Left kidney (tissue), 8 donors: Measurements from ENCODE around the gene PIGB. TPM values are rescaled to one million over a fixed set of nuclear protein-coding genes. Genes with fewer than 3 reads are reported as not detected.
"Not testable (repeated sequence)": the region's sequence is repeated elsewhere in the genome, so short reads cannot be mapped to it uniquely, and the experiment has no call there.

Experiments used
- DNase-seq: peaks from one replicate; pipeline ENCODE4 v3.0.0-alpha.2; 2013
- long read RNA-seq, 8 donors: transcript quantifications; one replicate each; lab custom pipeline, GENCODE V29; 2026
- polyA plus RNA-seq: library from polyadenylated mRNA; unstranded; fragments of 120-200 nt; gene quantifications from one replicate; pipeline ENCODE4 v1.2.1, GENCODE V29; 2013; ENCODE audit not compliant: insufficient read length

PIGB gene
- 30.8 TPM for polyA plus RNA-seq
- long read RNA-seq, donor 1, partial matches to known transcripts = 0 of 3 reads
- long read RNA-seq, donor 1, other reads (novel, unspliced or antisense) = 0 of 3 reads
- long read RNA-seq, donor 2, partial matches to known transcripts = 30 of 82 reads
- long read RNA-seq, donor 2, other reads (novel, unspliced or antisense) = 49 of 82 reads
- long read RNA-seq, donor 3, partial matches to known transcripts = 92 of 102 reads
- long read RNA-seq, donor 3, other reads (novel, unspliced or antisense) = 5 of 102 reads
- long read RNA-seq, donor 4, partial matches to known transcripts = 0 of 1 reads
- long read RNA-seq, donor 4, other reads (novel, unspliced or antisense) = 0 of 1 reads
- long read RNA-seq, donor 5, partial matches to known transcripts = 0 of 25 reads
- long read RNA-seq, donor 5, other reads (novel, unspliced or antisense) = 21 of 25 reads
- long read RNA-seq, donor 6, partial matches to known transcripts = 62 of 84 reads
- long read RNA-seq, donor 6, other reads (novel, unspliced or antisense) = 20 of 84 reads
- long read RNA-seq, donor 7, partial matches to known transcripts = 70 of 81 reads
- long read RNA-seq, donor 7, other reads (novel, unspliced or antisense) = 7 of 81 reads
- long read RNA-seq, donor 8, partial matches to known transcripts = 0 of 2 reads
- long read RNA-seq, donor 8, other reads (novel, unspliced or antisense) = 0 of 2 reads

DNA sequence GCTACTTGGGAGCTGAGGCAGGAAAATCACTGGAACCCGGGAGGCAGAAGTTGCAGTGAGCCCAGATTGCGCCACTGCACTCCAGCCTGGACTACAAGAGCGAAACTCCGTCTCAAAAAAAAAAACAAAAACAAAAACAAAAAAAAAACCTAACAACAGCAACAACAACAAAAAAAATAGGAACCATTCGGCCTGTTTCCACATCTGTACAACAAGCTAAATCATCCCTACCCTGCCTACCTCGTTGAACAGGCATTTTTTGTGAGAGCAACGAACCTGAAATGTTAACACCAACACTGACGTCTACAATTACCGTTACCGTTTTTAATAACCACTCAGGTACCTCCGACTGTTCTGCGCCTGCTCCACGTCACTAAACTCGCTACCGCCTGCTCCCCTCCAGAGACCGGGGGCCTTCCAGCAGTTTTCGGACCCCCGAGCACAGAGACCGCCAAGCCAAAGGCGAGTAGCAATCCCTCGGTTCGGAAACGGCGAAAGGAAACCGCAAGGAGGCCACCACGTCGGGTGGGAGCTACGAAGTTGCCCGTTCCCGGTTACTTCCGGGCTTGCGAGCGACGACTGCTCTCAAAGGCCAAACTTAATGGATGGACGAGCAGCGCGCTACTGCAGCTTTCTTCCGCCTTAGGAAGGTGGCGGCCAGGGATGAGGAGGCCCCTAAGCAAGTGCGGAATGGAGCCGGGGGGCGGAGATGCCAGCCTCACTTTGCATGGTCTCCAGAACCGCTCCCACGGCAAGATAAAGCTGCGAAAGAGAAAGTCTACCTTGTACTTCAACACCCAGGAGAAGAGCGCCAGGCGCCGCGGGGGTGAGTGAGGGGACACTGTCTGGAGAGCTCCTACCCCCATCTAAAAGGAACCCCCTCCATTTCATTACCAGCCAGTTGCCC, at the start of gene PIGB, which contains the start of gene PIGBOS1:
TSS of gene PIGB (plus strand) at position 635 of the 907 bp plus-strand sequence. CDS start at position 664, 29 bp downstream.
TSS of gene PIGBOS1 (minus strand) at position 536 of the 907 bp plus-strand sequence. CDS start 1,331 bp downstream, outside the sequence.
- peak; percentile 90 for DNase-seq

DNA sequence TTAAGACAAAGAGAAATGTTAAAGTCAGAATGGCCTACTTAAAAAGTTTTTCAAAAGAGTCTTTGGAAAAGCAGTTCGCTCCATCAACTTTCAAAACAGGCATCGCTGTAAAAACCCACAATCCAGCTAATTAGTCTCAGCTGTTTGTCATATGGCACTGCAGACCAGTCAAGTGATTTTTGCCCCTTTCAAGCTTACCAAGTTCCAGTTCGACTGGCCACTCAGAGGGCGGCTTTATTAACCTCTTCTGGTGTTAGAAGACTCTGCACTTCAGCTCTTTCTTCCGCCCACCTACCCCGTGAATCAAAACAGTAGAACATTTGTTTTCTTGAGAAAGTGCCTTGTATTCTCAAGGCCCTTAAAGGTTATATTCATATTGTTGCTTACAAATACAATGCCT, 48.7 kb upstream of the PIGB start:
- no peak for DNase-seq

DNA sequence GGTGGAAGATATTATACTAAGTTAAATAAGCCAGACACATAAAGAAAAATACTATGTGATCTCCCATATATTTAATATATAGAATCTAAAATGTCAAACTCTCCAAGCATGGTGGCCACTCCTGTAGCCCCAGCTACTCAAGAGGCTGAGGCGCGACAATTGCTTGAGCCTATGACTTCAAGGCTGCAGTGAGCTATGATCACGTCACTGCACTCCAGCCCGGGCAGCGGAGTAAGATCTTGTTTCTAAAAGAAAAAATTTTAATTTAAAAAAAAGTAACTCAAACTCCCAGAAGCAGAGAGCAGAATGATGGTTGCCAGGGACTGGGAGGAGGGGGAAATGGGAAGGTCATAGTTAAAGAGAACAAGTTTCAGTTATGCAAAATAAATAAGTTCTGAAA, 42.7 kb upstream of the PIGB start:
- no peak for DNase-seq

GRCh38 chr15:55277116-55277564, 41.9 kb upstream of the PIGB start:
- DNase-seq = no peak

GRCh38 chr15:55277715-55278114, 41.3 kb upstream of the PIGB start:
- no peak for DNase-seq

GRCh38 chr15:55279100-55279745, 39.8 kb upstream of the PIGB start:
- no peak for DNase-seq

DNA sequence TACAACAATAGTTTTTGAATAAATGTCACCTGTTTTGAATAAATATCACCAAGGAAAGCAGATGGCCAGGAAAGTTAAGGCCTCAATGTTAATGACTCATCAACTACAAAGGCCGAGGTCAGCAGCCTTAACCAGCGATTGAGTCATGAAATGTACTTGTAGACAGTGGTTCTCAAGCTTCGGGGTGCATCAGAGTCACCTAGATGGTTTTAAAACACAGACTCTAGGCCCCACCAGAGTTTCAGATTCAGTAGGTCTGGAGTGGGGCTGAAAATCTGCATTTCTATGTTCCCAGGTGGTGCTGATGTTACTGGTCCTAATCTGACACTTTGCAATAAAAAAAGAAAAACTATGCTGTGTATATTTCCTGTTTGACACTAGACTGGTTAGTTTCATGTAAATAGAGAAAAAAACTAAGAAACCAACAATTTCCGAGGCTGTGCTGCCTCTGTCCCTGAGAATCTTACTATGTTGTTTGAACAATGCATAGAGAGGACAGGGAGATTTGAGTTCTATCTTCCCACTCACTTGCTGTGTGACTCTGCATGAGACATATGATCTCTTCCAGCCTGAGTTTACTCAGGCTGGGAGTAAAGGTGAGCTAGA, 39.2 kb upstream of the PIGB start:
- no peak for DNase-seq

GRCh38 chr15:55280589-55280988, 38.4 kb upstream of the PIGB start:
- not testable (repeated sequence) for DNase-seq

DNA sequence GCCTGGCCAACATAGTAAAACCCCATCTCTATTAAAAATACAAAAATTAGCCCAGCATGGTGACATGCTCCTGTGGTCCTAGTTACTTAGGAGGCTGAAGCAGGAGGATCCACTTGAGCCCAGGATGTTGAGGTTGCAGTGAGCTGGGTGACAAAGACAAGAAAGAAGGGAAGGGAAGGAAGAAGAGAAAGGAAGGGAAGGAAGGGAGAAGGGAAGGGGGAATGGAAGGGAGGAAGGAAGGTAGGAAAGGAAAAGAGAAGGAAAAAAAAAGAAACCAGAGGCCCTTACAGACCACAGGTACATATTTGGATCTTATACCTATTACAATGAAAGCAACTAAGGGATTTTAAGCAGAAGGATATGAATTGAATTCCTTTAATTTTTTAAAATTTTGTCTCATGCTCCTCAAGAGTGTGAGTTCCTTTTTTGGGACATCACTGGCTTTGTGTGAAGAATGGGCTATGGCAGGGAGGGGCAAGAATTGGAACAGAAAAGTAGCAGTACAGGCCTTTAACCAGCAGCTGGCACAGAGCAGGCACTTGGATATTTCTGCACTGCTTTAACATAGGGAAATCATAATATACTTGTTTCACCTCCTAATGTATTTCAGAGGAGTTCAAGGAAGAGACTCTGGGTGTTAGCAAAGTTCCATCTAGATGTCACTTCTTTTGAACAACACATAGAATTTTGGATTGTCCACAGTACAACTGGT, 37.3 kb upstream of the PIGB start:
- DNase-seq = no peak

- DNase-seq = no peak
Observed at GRCh38 chr15:55282284-55282833, 36.7 kb upstream of the PIGB start.

GRCh38 chr15:55283379-55284147, 35.5 kb upstream of the PIGB start:
- DNase-seq = no peak

- DNase-seq = no peak
Observed at GRCh38 chr15:55284426-55284825, 34.6 kb upstream of the PIGB start.

DNA sequence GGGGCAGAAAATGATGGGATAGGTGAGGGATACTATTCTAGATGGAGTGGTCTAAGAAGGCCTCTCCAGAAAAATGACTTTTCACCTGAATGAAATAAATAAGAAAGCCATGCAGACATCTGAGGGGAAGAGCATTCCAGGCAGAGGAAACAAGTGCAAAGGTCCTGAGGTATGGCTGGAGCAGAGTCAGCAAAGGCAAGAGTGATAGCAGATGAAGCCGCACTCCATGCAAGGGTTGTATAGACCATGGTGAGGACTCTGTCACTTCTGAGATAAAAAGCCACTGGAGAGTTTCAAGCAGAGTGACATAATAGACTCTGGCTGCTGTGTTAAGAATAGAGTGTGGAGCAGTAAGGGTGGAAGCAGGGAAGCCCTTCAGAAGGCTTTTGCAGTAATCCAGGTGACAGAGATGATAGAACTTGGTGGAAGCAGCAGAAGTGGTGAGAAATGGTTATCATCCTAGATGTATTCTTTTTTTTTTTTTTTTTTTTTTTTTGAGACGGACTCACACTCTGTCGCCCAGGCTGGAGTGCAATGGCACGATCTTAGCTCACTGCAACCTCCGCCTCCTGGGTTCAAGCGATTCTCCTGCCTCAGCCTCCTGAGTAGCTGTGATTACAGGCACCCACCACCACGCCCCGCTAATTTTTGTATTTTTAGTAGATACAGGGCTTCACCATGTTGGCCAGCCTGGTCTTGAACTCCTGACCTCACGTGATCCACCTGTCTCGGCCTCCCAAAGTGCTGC, 32.4 kb upstream of the PIGB start:
- DNase-seq = not testable (repeated sequence)

DNA sequence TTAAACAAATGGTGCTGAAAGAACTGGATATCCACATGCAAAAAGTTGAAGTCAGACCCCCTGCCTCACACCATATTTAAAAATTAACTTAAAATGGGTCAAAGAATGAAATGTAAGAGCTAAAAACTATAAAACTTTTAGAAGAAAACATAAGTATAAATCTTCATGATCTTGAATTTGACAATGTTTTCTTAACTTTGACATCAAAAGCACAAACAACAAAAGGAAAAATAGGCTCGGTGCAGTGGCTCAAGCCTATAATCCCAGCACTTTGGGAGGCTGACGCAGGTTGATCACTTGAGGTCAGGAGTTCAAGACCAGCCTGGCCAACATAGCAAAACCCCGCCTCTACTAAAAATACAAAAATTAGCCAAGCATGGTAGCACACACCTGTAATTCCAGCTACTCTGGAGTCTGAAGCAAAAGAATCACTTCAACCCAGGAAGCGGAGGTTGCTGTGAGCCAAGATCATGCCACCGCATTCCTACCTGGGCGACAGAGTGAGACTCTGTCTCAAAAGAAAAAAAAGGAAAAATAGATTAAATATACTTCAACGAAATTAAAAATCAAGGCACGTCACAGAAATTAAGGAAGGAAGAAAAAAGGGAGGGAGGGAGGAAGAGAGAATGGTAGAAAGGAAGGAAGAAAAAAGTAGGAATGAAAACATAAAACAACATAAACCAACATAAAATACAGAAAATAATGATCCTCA, 30.9 kb upstream of the PIGB start:
- DNase-seq = no peak

DNA sequence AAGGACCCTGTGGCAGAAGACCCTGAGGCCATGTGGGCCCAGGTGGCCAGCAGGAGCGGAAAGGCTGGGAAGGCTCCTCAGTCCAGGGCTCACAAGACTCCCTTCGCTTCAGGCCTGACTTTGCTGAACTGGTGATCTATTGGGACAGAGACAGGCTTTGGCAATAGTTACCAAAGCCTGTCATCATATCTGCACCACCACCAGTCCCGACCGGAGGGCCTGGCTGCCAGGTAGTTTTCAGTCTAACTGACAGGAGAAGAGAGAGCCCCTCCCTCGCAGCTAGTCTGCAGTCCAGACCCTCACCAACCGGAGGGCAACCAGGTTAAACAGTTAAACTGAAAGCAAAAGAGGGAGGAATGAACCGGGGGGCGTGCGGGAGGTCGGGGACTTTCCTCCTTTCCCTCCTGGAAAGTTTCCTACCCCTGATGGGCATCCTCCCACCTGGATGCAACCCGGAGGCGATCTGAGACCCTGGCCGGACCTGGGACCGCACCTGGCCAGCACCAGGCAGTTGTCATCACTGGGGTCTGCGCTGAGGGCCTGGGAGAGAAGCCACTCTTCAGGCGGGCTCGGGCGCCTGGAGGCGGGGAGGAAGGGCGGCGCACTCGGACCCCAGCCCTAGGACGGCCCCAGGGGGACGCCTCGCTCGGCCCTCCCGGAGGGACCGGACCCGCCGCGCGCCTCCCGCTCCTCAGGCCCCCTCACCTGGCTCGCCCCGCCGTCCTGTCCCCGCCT, 29.8 kb upstream of the PIGB start:
- DNase-seq = peak; percentile 33

- peak; percentile 74 for DNase-seq
Observed at GRCh38 chr15:55289746-55290527, 29.1 kb upstream of the PIGB start, which contains the start of gene RAB27A. TSS of gene RAB27A (minus strand) at chr15:55289813. CDS start at chr15:55234934, 54,879 bp downstream.
